Fibroblast of lung (primary cell): ENCODE measurements around the gene PROSER1. TPM values are rescaled to one million over a fixed set of nuclear protein-coding genes. Genes with fewer than 3 reads are reported as not detected.

Source experiments
- DNase-seq, 2 donors: peaks; one replicate each; pipeline versions ENCODE4 v3.0.0 to v3.0.0-alpha.2; 2010; ENCODE audit warnings: low read depth in 2 of 2
- H2AFZ ChIP-seq: 2 replicates; pipeline ENCODE4 v1.5.1; 2012; ENCODE audit warnings: low read length, control low read depth, inconsistent platforms
- H3K27ac ChIP-seq: 2 replicates; pipeline ENCODE4 v1.5.1; 2011; ENCODE audit warnings: low read length, control low read depth; ENCODE audit not compliant: insufficient read depth
- H3K27me3 ChIP-seq: 2 replicates; pipeline ENCODE4 v1.5.1; 2011; ENCODE audit warnings: mild to moderate bottlenecking, low read length; ENCODE audit not compliant: control insufficient read depth, insufficient read depth
- H3K36me3 ChIP-seq: 2 replicates; pipeline ENCODE4 v1.5.1; 2011; ENCODE audit warnings: low read length; ENCODE audit not compliant: control insufficient read depth, insufficient read depth
- H3K4me1 ChIP-seq: 2 replicates; pipeline ENCODE4 v1.5.1; 2011; ENCODE audit warnings: low read length; ENCODE audit not compliant: control insufficient read depth, insufficient read depth; ENCODE audit errors: extremely low read depth
- H3K4me2 ChIP-seq: 2 replicates; pipeline ENCODE4 v1.5.1; 2011; ENCODE audit warnings: low read length, control low read depth; ENCODE audit not compliant: insufficient read depth; ENCODE audit errors: extremely low read depth
- H3K4me3 ChIP-seq, 4 experiments: fragments of 200-600 bp in 1 of 4; sonication (generic) in 1 of 4; replicated peaks in 1 of 4; 2 replicates each; pipeline ENCODE4 v1.5.1; 2011 to 2016; ENCODE audit warnings: low read length in 4 of 4, low read depth in 3 of 4, mild to moderate bottlenecking in 3 of 4, control low read depth in 2 of 4, inconsistent platforms in 1 of 4, mixed read lengths in 1 of 4; ENCODE audit not compliant: insufficient read depth in 1 of 4; ENCODE audit errors: control extremely low read depth in 1 of 4
- H3K79me2 ChIP-seq: 2 replicates; pipeline ENCODE4 v1.5.1; 2012; ENCODE audit warnings: mild to moderate bottlenecking, low read length, inconsistent platforms; ENCODE audit not compliant: control insufficient read depth, insufficient read depth
- H3K9ac ChIP-seq: 2 replicates; pipeline ENCODE4 v1.5.1; 2011; ENCODE audit warnings: mild to moderate bottlenecking, low read length, control low read depth; ENCODE audit not compliant: insufficient read depth
- H3K9me3 ChIP-seq: 2 replicates; pipeline ENCODE4 v1.5.1; 2012; ENCODE audit warnings: low read depth, low read length; ENCODE audit not compliant: control insufficient read depth, insufficient read depth
- H4K20me1 ChIP-seq: 2 replicates; pipeline ENCODE4 v1.5.1; 2011; ENCODE audit warnings: low read length; ENCODE audit not compliant: control insufficient read depth, insufficient read depth; ENCODE audit errors: extremely low read depth
- EZH2 ChIP-seq: IDR thresholded peaks from 2 replicates; pipeline ENCODE4 v1.5.1; 2012; ENCODE audit warnings: low read length, control low read depth, mild to moderate bottlenecking; ENCODE audit errors: missing control alignments
- polyA plus RNA-seq, 2 donors: library from polyadenylated mRNA; depleted of rRNA in 1 of 2; stranded (reverse) in 1 of 2; unstranded in 1 of 2; fragments of >200 nt; gene quantifications; 2 replicates each; pipeline ENCODE4 v1.2.1, GENCODE V29; 2011 to 2012; ENCODE audit warnings: missing spikeins in 1 of 2
- total RNA-seq: library from RNA; depleted of rRNA; stranded (reverse); fragments of >200 nt; gene quantifications from 2 replicates; pipeline ENCODE4 v1.2.1, GENCODE V29; 2014
- TF ChIP-seq, protein P1 (sequence below), 2 donors: IDR thresholded peaks in 1 of 2; conservative IDR thresholded peaks in 1 of 2; 1 replicate in 1 of 2; 2 replicates in 1 of 2; pipeline ENCODE4 v1.5.1; 2011 to 2012; ENCODE audit warnings: low read length in 2 of 2, control low read depth in 1 of 2, inconsistent platforms in 1 of 2, low read depth in 1 of 2, mild to moderate bottlenecking in 1 of 2

Gene PROSER1
- total and polyA plus RNA-seq, 2 donors (not counting 1 experiment from before 2014, with no cell fraction given), result 9.5 to 13.9 TPM

DNA sequence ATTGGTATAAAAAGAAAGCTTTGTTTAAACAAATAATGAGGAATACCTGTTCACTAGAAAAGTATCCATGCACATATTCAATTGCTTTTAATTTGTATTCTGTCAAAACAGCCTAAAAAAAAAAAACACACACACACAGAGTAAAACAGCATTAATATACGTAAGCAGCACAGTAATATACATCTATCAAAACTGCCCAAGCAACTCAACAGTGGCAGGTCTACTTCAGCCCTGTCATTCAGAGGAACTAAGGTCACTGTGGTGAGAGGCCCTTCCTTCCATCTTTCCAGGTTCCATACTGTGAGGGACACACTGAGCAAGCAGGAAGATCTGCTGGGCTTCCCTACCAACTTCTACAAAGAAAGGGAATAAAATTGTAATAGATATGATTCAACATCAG lies 3.8 kb downstream of the PROSER1 start:
- Histone ChIP-seq H3K4me2 (no peak overlapping the region), H3K79me2 (peaks cover 52% of the 10 kb centered on the region), H3K4me1 (no peaks in the 10 kb centered on the region), H3K27me3 (no peaks in the 10 kb centered on the region), H3K9me3 (no peaks in the 10 kb centered on the region), H4K20me1 (no peaks in the 10 kb centered on the region), H2AFZ (no peak overlapping the region), H3K36me3 (no peaks in the 10 kb centered on the region), H3K9ac (no peak overlapping the region), H3K4me3 (no peak overlapping the region), H3K27ac (no peak overlapping the region)
- TF ChIP-seq, protein P1, sequence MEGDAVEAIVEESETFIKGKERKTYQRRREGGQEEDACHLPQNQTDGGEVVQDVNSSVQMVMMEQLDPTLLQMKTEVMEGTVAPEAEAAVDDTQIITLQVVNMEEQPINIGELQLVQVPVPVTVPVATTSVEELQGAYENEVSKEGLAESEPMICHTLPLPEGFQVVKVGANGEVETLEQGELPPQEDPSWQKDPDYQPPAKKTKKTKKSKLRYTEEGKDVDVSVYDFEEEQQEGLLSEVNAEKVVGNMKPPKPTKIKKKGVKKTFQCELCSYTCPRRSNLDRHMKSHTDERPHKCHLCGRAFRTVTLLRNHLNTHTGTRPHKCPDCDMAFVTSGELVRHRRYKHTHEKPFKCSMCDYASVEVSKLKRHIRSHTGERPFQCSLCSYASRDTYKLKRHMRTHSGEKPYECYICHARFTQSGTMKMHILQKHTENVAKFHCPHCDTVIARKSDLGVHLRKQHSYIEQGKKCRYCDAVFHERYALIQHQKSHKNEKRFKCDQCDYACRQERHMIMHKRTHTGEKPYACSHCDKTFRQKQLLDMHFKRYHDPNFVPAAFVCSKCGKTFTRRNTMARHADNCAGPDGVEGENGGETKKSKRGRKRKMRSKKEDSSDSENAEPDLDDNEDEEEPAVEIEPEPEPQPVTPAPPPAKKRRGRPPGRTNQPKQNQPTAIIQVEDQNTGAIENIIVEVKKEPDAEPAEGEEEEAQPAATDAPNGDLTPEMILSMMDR (conservative IDR thresholded peaks at IDR 0.05 in 1 of 2, IDR thresholded peaks at IDR 0.05 in 1 of 2; ENCODE audit: low read depth in 1 of 2, low read length in 2 of 2), result no peak
- TF ChIP-seq EZH2, result no peak
- no peak for DNase-seq

DNA sequence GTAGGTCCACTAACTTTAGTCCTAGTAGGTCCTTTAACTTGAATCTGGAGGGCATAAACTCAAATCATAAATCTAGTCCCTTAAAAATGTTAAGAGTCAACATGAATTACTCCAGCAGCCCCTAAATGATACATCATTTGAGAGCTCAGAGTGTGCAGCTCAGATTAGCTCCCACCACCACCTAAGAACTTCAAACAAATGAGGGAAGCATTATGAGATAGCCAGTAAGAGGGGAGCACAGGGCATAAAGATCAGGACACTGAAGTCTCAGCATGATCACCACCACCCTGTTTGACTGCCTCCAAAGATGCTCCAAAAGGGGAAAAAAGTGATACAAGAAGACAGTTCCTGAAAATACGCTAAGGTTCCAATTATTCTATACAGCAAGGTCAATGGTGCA lies 5.7 kb downstream of the PROSER1 start:
- no peaks in the 10 kb centered on the region for H3K9me3 ChIP-seq
- H3K4me2 ChIP-seq, result no peak overlapping the region
- H3K79me2 ChIP-seq, result peaks cover 42% of the 10 kb centered on the region
- H4K20me1 ChIP-seq, result no peaks in the 10 kb centered on the region
- TF ChIP-seq, protein P1 (conservative IDR thresholded peaks at IDR 0.05 in 1 of 2, IDR thresholded peaks at IDR 0.05 in 1 of 2; ENCODE audit: low read depth in 1 of 2, low read length in 2 of 2), result no peak
- TF ChIP-seq EZH2, result no peak
- no peak overlapping the region for H3K4me3 ChIP-seq
- peaks cover 2% of the 10 kb centered on the region for H3K36me3 ChIP-seq
- no peaks in the 10 kb centered on the region for H3K27me3 ChIP-seq
- H3K9ac ChIP-seq, result no peak overlapping the region
- no peak overlapping the region for H2AFZ ChIP-seq
- H3K27ac ChIP-seq, result no peak overlapping the region
- DNase-seq, result no peak
- H3K4me1 ChIP-seq, result no peaks in the 10 kb centered on the region

DNA sequence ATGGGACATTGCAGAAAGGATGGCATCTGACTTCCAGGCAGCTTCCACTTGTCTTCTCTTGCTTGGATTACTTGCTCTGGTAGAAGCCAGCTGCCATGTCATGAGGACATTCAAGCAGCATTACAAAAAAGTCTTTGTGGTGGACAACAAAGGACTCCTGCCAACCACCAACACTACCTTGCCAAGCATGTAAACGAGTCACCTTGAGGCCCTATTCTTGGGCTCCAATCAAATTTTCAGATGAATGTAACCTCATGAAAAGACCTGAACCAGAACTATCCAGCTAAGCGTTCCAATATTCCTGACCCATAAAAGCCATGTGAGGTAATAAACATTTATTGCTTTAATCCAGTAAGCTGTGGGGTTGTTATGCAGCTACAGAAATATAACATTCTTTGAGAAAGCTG lies 12.5 kb downstream of the PROSER1 start:
- no peak for DNase-seq
- no peak overlapping the region for H2AFZ ChIP-seq
- no peak overlapping the region for H3K27ac ChIP-seq
- H4K20me1 ChIP-seq, result no peaks in the 10 kb centered on the region
- H3K4me2 ChIP-seq, result no peak overlapping the region
- H3K9ac ChIP-seq, result no peak overlapping the region
- H3K4me3 ChIP-seq, result no peak overlapping the region
- no peak for TF ChIP-seq EZH2
- TF ChIP-seq, protein P1 (conservative IDR thresholded peaks at IDR 0.05 in 1 of 2, IDR thresholded peaks at IDR 0.05 in 1 of 2; ENCODE audit: low read depth in 1 of 2, low read length in 2 of 2), result no peak
- H3K27me3 ChIP-seq, result no peaks in the 10 kb centered on the region
- H3K9me3 ChIP-seq, result no peaks in the 10 kb centered on the region
- H3K36me3 ChIP-seq, result peaks cover 10% of the 10 kb centered on the region
- no peaks in the 10 kb centered on the region for H3K4me1 ChIP-seq
- no peaks in the 10 kb centered on the region for H3K79me2 ChIP-seq
